ENCODE data around the gene SLIT3.

Gene SLIT3

DNA sequence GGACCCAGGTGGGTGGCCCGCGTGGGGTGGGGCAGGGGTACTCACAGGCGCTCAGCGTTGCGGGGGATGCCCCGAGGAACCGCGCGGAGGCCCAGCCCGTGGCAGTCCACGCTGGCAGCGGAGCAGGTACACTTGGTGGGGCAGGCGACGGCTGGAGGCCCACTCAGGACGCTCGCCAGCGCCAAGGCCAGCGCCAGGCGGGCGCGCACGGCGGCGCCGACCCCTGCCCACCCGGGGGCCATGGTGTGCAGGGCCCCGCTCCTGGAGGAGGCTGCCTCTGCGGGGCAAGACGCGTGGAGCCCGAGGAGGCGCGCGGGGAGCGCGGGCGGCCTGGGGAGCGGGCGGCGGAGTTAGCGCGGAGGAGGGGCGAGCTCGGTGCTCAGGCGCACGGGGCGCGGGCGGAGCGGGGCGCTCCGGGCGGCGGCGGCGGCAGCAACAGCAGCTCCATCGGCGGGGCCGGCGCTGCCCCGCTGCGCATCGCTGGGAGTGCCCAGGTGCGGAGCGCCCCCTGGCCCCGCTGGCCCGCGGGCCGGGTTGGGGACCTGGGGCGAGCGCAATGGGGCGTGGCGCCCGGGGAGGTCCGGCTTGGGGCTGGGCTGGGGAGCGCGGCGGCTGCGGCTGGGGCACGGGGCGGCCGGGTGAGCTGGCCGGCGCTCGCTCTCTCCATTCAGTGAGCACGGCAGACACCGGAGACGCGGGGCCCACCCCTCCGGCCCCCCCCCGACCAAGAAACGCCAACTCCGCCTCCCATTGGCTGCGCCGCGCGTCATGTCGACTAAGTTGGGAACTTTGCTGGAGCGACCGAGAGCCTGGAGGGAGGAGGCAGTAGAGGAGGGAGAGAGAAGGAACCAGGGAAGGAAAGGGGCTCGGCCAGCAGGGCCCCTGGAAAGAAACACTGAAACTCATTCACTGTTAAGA lies at the start of gene SLIT3:
SLIT3 (minus strand) TSS at position 672 of the 918 bp plus-strand sequence; CDS start at position 242, 430 bp downstream.
- Histone ChIP-seq H3K27ac (ENCODE audit: low read length) (no peak within 1 kb of the TSS), H3K4me1 (ENCODE audit: control insufficient read depth in 1 of 2, insufficient read depth in 2 of 2, low read length in 2 of 2) (peaks cover 4 to 23% of the 10 kb centered on the region in 2 donors), H3K27me3 (ENCODE audit: low read depth, low read length) (no peaks in the 10 kb centered on the region)

DNA sequence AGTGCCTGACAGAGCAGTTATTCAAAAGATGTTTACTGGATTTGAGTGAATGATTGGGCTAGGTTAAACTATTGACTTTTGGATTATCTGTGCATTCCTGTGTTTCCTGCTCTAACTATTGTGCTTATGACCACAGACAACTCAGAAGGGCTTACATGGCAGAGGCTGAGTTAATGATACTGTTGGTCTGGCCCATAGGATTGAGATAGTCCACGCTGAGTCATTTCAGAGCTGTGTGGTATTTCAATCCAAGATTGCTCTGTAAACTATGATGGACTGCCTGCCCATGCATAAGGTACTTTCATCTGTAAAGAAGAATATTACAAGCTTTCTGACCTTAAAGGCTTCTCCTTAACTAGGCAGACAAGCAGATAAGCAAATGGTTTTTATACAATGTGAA lies 49.1 kb upstream of the SLIT3 start:
- Histone ChIP-seq H3K36me3 (ENCODE audit: control insufficient read depth in 1 of 2, insufficient read depth in 2 of 2, low read length in 2 of 2) (no peaks in the 10 kb centered on the region), H3K27ac (ENCODE audit: low read length) (no peak overlapping the region), H3K4me3 (ENCODE audit: low read depth in 1 of 2, low read length in 2 of 2) (no peak overlapping the region), H3K9me3 (ENCODE audit: control insufficient read depth in 1 of 2, low read length in 2 of 2) (no peaks in the 10 kb centered on the region), H3K27me3 (ENCODE audit: low read depth, low read length) (no peaks in the 10 kb centered on the region), H3K4me1 (ENCODE audit: control insufficient read depth in 1 of 2, insufficient read depth in 2 of 2, low read length in 2 of 2) (no peaks in the 10 kb centered on the region)

More for the DNA sequence above, at the start of gene SLIT3:
- Histone ChIP-seq H3K36me3 (ENCODE audit: control insufficient read depth in 1 of 2, insufficient read depth in 2 of 2, low read length in 2 of 2) (no peaks in the 10 kb centered on the region), H3K9me3 (ENCODE audit: control insufficient read depth in 1 of 2, low read length in 2 of 2) (no peaks in the 10 kb centered on the region), H3K4me3 (ENCODE audit: low read depth in 1 of 2, low read length in 2 of 2) (peak within 1 kb of the TSS; percentile 54 to 73)

DNA sequence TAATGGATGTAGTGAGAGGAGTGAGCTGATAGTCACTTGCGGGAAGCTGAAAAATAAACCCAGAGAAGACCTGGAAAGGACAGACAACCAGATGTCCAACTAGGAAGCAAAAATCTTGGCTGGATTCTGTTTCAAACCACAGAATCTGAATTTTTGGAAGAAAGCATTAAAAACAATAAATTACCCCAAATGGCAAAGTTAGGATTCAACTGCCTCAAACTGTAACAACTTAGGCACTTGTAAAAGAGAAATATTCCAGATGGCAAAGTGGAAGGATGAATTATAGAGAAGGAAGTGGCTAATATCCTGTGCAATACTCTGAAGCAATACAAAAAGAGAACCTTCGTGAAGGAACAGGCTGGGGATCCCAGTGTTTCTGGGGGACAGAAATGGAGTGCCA lies 46.8 kb upstream of the SLIT3 start:
- Histone ChIP-seq H3K27ac (ENCODE audit: low read length) (no peak overlapping the region), H3K27me3 (ENCODE audit: low read depth, low read length) (no peaks in the 10 kb centered on the region), H3K4me1 (ENCODE audit: control insufficient read depth in 1 of 2, insufficient read depth in 2 of 2, low read length in 2 of 2) (no peaks in the 10 kb centered on the region), H3K36me3 (ENCODE audit: control insufficient read depth in 1 of 2, insufficient read depth in 2 of 2, low read length in 2 of 2) (no peaks in the 10 kb centered on the region), H3K9me3 (ENCODE audit: control insufficient read depth in 1 of 2, low read length in 2 of 2) (no peaks in the 10 kb centered on the region), H3K4me3 (ENCODE audit: low read depth in 1 of 2, low read length in 2 of 2) (no peak overlapping the region)

DNA sequence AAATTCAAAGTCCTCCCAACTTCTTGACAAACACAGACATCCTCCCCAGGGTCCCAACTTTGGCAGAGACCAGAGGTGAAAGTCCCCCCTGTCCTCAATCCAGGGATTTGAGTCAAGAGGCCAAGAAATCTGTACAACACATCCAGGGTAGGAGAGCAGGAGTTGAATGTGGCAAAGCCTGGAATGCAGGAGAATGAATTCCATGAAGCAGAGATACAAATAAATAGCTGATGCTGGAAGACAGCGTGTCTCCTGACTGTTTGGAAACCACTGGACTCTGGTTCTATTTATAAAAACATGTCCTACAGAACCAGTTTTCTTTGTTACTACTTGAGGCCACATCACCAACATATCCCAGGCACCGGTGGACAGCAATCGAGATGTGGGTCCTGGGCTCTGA lies 43.7 kb upstream of the SLIT3 start:
- Histone ChIP-seq H3K27ac (ENCODE audit: low read length) (no peak overlapping the region), H3K4me3 (ENCODE audit: low read depth in 1 of 2, low read length in 2 of 2) (no peak overlapping the region)

DNA sequence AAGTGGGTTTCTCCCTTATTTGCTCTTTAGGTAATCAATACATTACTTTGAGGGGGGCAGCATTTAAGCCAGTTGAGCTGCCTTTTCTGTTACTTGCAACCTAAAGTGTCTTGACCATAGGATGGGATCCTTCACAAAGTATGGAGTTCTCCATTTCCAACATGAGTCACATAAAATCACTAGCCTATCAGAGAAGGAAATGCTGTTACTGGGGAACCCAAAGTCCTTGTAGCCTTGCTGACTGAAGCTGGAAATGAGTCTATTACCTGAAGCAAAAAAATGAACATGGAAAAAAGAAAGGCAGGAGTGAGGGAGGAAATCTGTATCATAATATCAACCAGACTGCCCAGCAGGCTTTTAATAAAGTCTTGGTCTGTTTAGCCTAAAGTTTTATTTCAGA lies 42.8 kb upstream of the SLIT3 start:
- H3K9me3 ChIP-seq (ENCODE audit: control insufficient read depth in 1 of 2, low read length in 2 of 2) = no peaks in the 10 kb centered on the region
- no peaks in the 10 kb centered on the region for H3K36me3 ChIP-seq (ENCODE audit: control insufficient read depth in 1 of 2, insufficient read depth in 2 of 2, low read length in 2 of 2)
- no peak overlapping the region for H3K4me3 ChIP-seq (ENCODE audit: low read depth in 1 of 2, low read length in 2 of 2)
- no peaks in the 10 kb centered on the region for H3K4me1 ChIP-seq (ENCODE audit: control insufficient read depth in 1 of 2, insufficient read depth in 2 of 2, low read length in 2 of 2)
- H3K27ac ChIP-seq (ENCODE audit: low read length) = no peak overlapping the region
- H3K27me3 ChIP-seq (ENCODE audit: low read depth, low read length) = no peaks in the 10 kb centered on the region

More for the DNA sequence above, 43.7 kb upstream of the SLIT3 start:
- Histone ChIP-seq H3K4me1 (ENCODE audit: control insufficient read depth in 1 of 2, insufficient read depth in 2 of 2, low read length in 2 of 2) (no peaks in the 10 kb centered on the region), H3K27me3 (ENCODE audit: low read depth, low read length) (no peaks in the 10 kb centered on the region), H3K36me3 (ENCODE audit: control insufficient read depth in 1 of 2, insufficient read depth in 2 of 2, low read length in 2 of 2) (no peaks in the 10 kb centered on the region), H3K9me3 (ENCODE audit: control insufficient read depth in 1 of 2, low read length in 2 of 2) (no peaks in the 10 kb centered on the region)

DNA sequence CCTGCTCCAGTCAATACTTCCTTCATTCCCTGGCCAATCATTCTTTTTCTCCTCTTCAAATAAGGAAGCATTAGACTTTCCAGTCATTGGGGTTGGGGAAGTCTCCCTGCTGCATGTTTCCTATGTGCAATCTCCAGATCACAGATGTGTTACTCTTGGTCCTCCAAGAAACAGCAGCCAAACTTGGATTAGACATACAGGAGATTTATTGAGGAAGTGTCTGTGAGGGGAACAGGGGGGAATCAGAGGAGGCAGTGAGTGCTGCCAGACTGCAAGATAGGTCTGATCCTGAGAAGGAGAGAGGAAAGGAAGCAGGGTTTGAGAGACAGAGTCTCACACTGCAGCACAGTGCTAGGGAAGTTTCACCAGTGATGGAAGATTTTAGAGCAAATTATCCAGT lies 40.6 kb upstream of the SLIT3 start:
- H3K9me3 ChIP-seq (ENCODE audit: control insufficient read depth in 1 of 2, low read length in 2 of 2) = no peaks in the 10 kb centered on the region
- H3K27me3 ChIP-seq (ENCODE audit: low read depth, low read length) = no peaks in the 10 kb centered on the region
- no peak overlapping the region for H3K27ac ChIP-seq (ENCODE audit: low read length)
- H3K4me1 ChIP-seq (ENCODE audit: control insufficient read depth in 1 of 2, insufficient read depth in 2 of 2, low read length in 2 of 2) = no peaks in the 10 kb centered on the region
- H3K36me3 ChIP-seq (ENCODE audit: control insufficient read depth in 1 of 2, insufficient read depth in 2 of 2, low read length in 2 of 2) = no peaks in the 10 kb centered on the region
- no peak overlapping the region for H3K4me3 ChIP-seq (ENCODE audit: low read depth in 1 of 2, low read length in 2 of 2)

DNA sequence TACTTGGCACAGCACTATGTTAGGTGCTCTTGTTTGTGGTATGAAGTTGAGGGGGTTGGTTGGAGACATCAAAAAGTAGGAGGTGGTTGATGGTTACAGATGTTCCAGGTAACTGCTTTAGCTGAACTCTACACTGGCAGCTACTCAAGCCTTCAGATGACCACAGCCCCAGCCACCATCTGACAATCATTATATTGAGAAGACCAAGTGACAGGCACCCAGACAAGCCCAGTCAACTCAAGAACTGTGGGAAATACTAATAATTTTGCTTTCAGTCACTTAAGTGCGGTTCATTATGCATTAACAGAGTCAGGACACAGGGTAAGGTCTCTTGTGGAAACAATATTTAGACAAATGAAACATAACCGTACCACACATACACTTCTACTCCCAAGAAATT lies 38.9 kb upstream of the SLIT3 start:
- Histone ChIP-seq H3K36me3 (ENCODE audit: control insufficient read depth in 1 of 2, insufficient read depth in 2 of 2, low read length in 2 of 2) (no peaks in the 10 kb centered on the region), H3K4me1 (ENCODE audit: control insufficient read depth in 1 of 2, insufficient read depth in 2 of 2, low read length in 2 of 2) (no peaks in the 10 kb centered on the region), H3K27ac (ENCODE audit: low read length) (no peak overlapping the region), H3K9me3 (ENCODE audit: control insufficient read depth in 1 of 2, low read length in 2 of 2) (no peaks in the 10 kb centered on the region), H3K4me3 (ENCODE audit: low read depth in 1 of 2, low read length in 2 of 2) (no peak overlapping the region), H3K27me3 (ENCODE audit: low read depth, low read length) (no peaks in the 10 kb centered on the region)

DNA sequence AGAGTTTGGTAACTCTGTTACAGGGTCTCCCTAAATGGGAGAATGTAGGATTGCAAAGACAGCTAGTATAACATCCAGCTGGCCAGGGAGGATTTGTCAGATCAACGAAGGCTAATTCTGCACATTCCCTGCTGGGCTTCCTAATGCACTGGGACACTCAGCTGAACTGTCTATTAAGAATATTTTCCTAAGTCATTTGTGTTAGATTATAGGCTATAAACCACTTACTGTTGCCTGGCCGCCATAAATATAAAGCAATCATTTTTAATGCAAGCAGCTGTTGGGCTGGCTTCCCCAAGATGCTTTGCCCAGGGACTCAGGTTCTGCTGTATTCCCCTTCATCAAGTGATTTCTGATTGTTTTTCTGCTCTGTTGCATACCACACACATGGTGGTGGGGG lies 35.3 kb upstream of the SLIT3 start:
- no peak overlapping the region for H3K27ac ChIP-seq (ENCODE audit: low read length)
- H3K27me3 ChIP-seq (ENCODE audit: low read depth, low read length) = no peaks in the 10 kb centered on the region
- H3K4me1 ChIP-seq (ENCODE audit: control insufficient read depth in 1 of 2, insufficient read depth in 2 of 2, low read length in 2 of 2) = no peaks in the 10 kb centered on the region
- H3K4me3 ChIP-seq (ENCODE audit: low read depth in 1 of 2, low read length in 2 of 2) = no peak overlapping the region
- H3K36me3 ChIP-seq (ENCODE audit: control insufficient read depth in 1 of 2, insufficient read depth in 2 of 2, low read length in 2 of 2) = no peaks in the 10 kb centered on the region
- H3K9me3 ChIP-seq (ENCODE audit: control insufficient read depth in 1 of 2, low read length in 2 of 2) = no peaks in the 10 kb centered on the region

DNA sequence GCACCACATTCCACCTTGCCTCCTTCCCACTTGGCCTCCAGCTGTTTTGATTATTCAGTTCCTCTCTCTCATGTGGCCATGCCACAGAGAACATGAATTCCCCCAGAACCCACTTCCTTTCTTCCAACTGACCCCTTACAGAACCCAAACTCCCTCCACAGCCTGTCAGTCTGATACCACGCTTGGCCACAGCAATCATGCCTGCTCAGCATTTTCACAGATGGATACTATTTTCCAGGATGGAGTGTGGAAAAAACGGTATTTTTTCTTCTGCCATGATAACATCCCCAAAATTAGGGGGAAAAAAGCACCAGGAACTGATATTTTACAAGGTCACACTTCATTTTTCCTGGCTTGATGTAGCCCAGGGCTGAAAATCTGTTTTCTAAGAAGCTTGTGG lies 34.9 kb upstream of the SLIT3 start:
- H3K4me1 ChIP-seq (ENCODE audit: control insufficient read depth in 1 of 2, insufficient read depth in 2 of 2, low read length in 2 of 2) = no peaks in the 10 kb centered on the region
- no peak overlapping the region for H3K27ac ChIP-seq (ENCODE audit: low read length)
- no peaks in the 10 kb centered on the region for H3K27me3 ChIP-seq (ENCODE audit: low read depth, low read length)
- H3K9me3 ChIP-seq (ENCODE audit: control insufficient read depth in 1 of 2, low read length in 2 of 2) = no peaks in the 10 kb centered on the region
- H3K4me3 ChIP-seq (ENCODE audit: low read depth in 1 of 2, low read length in 2 of 2) = no peak overlapping the region
- no peaks in the 10 kb centered on the region for H3K36me3 ChIP-seq (ENCODE audit: control insufficient read depth in 1 of 2, insufficient read depth in 2 of 2, low read length in 2 of 2)

DNA sequence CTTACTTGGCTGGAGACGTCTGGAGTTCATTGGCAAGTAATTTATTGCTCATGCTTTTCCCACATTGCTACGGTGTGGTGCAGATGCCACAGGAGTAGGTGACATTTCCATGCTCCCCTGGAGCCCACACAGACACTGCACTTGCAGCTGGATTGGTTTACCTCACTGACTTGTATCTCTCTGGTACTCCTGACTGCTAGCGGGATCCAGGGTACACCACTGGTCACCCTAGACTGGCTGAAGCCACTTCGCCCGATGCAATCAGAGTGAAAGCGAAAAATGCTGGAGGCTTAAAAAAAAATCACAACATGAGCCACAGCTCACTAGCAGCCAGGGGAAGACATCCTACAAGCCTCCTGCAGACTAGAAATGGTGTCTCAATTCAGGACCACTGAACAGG lies 32.6 kb upstream of the SLIT3 start:
- H3K9me3 ChIP-seq (ENCODE audit: control insufficient read depth in 1 of 2, low read length in 2 of 2) = no peaks in the 10 kb centered on the region
- H3K4me3 ChIP-seq (ENCODE audit: low read depth in 1 of 2, low read length in 2 of 2) = no peak overlapping the region

DNA sequence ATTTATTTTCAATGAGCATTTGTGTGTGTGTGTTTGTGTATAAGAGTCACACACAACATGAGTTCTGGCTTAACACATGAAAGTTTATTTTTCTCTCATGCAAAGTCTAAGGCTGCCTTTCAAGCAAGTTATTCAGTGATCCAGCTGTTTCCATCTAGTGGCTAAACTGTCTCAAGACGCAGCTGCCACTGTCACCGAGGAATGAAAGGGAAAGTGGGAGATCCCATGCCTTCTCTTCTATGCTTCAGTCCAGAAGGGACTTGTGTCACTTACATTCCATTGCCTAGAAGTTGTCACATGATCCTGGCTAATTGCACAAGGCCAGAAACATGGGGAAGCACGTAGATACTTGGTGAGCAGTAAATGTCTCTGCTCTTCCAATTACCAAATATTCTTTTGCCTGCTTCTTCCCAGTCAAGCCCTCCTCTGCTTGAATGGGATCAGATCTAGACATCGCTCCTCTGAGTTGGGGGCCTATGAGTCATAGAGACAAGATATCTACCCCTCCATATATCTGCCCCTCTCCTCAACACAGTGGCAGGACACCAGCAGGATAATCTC lies 30.4 kb upstream of the SLIT3 start:
- Histone ChIP-seq H3K4me3 (ENCODE audit: low read depth in 1 of 2, low read length in 2 of 2) (no peak overlapping the region), H3K27ac (ENCODE audit: low read length) (no peak overlapping the region), H3K4me1 (ENCODE audit: control insufficient read depth in 1 of 2, insufficient read depth in 2 of 2, low read length in 2 of 2) (no peaks in the 10 kb centered on the region), H3K9me3 (ENCODE audit: control insufficient read depth in 1 of 2, low read length in 2 of 2) (no peaks in the 10 kb centered on the region), H3K27me3 (ENCODE audit: low read depth, low read length) (no peaks in the 10 kb centered on the region), H3K36me3 (ENCODE audit: control insufficient read depth in 1 of 2, insufficient read depth in 2 of 2, low read length in 2 of 2) (no peaks in the 10 kb centered on the region)

More for the DNA sequence above, 32.6 kb upstream of the SLIT3 start:
- Histone ChIP-seq H3K27me3 (ENCODE audit: low read depth, low read length) (no peaks in the 10 kb centered on the region), H3K4me1 (ENCODE audit: control insufficient read depth in 1 of 2, insufficient read depth in 2 of 2, low read length in 2 of 2) (no peaks in the 10 kb centered on the region), H3K36me3 (ENCODE audit: control insufficient read depth in 1 of 2, insufficient read depth in 2 of 2, low read length in 2 of 2) (no peaks in the 10 kb centered on the region), H3K27ac (ENCODE audit: low read length) (no peak overlapping the region)
